ENCODE measurements around the gene RALGAPB. TPM values are rescaled to one million over a fixed set of nuclear protein-coding genes. Genes with fewer than 3 reads are reported as not detected.
A peak's percentile ranks its signal among the peaks of the same experiment; 100 is the strongest.

Gene RALGAPB
- total and polyA plus RNA-seq, 2 of the 13 experiments (the other 11 are each of a cell fraction or from before 2014, with no cell fraction given) = 17.6 to 30.6 TPM

GRCh38 chr20:38604873-38605303 lies 132.2 kb downstream of the RALGAPB start (continued):
- no peak for TF ChIP-seq ZXDC (CRISPR knock-in tag; IDR thresholded peaks at IDR 0.05)
- TF ChIP-seq ZC3H4 (CRISPR knock-in tag; IDR thresholded peaks at IDR 0.05; ENCODE audit: borderline replicate concordance) = no peak
- peak; percentile 81; the same call in 1 of the 2 replicates for TF ChIP-seq TBX3 (IDR thresholded peaks at IDR 0.05; ENCODE audit: borderline replicate concordance)
- TF ChIP-seq FOXC1 (CRISPR knock-in tag; IDR thresholded peaks at IDR 0.05; ENCODE audit: borderline replicate concordance) = no peak
- peak; percentile 23; the same call in 1 of the 2 replicates for TF ChIP-seq ZNF629 (CRISPR knock-in tag; conservative IDR thresholded peaks at IDR 0.05)
- TF ChIP-seq ZNF18 (CRISPR knock-in tag; IDR thresholded peaks at IDR 0.05; ENCODE audit: insufficient replicate concordance) = peak; percentile 68
- no peak for TF ChIP-seq TP53 (CRISPR knock-in tag; conservative IDR thresholded peaks at IDR 0.05)
- TF ChIP-seq FOXK2 (IDR thresholded peaks at IDR 0.05) = peak; percentile 56; the same call in 1 of the 2 replicates
- no peak for TF ChIP-seq KLF12 (CRISPR knock-in tag; IDR thresholded peaks at IDR 0.05; ENCODE audit: borderline replicate concordance)
- TF ChIP-seq TFDP1 (CRISPR knock-in tag; IDR thresholded peaks at IDR 0.05; ENCODE audit: borderline replicate concordance) = no peak; the same call in 1 of the 2 replicates
- TF ChIP-seq ZMYM4 (CRISPR knock-in tag; IDR thresholded peaks at IDR 0.05) = 0 out of 2 replicates have a peak, but pooled peaks have one; percentile 53
- no peak for TF ChIP-seq DNMT1 (CRISPR knock-in tag; IDR thresholded peaks at IDR 0.05)
- TF ChIP-seq SP140L (CRISPR knock-in tag; IDR thresholded peaks at IDR 0.05; ENCODE audit: borderline replicate concordance) = peak; percentile 78; the same call in 1 of the 2 replicates
- no peak for TF ChIP-seq ARNT (IDR thresholded peaks at IDR 0.05)
- TF ChIP-seq ZNF614 (CRISPR knock-in tag; IDR thresholded peaks at IDR 0.05; ENCODE audit: borderline replicate concordance) = peak; percentile 100
- peak; percentile 100 for TF ChIP-seq AHDC1 (CRISPR knock-in tag; IDR thresholded peaks at IDR 0.05; ENCODE audit: borderline replicate concordance)
- TF ChIP-seq ASH2L (IDR thresholded peaks at IDR 0.05; ENCODE audit: insufficient read length, low read depth, low read length) = peak; percentile 74
- no peak for TF ChIP-seq ZBTB7A (CRISPR knock-in tag; IDR thresholded peaks at IDR 0.05)
